ENCODE data around the gene SLC5A5. TPM values are rescaled to one million over a fixed set of nuclear protein-coding genes. Genes with fewer than 3 reads are reported as not detected.

SLC5A5 gene
- total RNA-seq, 1 donor from 2014 or later = not detected

- H3K4me3 ChIP-seq (ENCODE audit: low read length in 3 of 3) = no peak overlapping the region
- no peak overlapping the region for H3K27ac ChIP-seq (ENCODE audit: low read depth, low read length)
- H3K9me3 ChIP-seq (ENCODE audit: control insufficient read depth in 3 of 3, low read length in 3 of 3) = no peaks in the 10 kb centered on the region
- H3K36me3 ChIP-seq (ENCODE audit: control insufficient read depth in 3 of 3, insufficient read depth in 3 of 3, low read length in 3 of 3) = peaks cover 0 to 2% (median 0%) of the 10 kb centered on the region in 3 donors
- peaks cover 39 to 49% (median 44%) of the 10 kb centered on the region in 3 donors for H3K27me3 ChIP-seq (ENCODE audit: control insufficient read depth in 3 of 3, insufficient read depth in 3 of 3, low read length in 3 of 3)
- no peak overlapping the region for H3K9ac ChIP-seq (ENCODE audit: low read depth in 1 of 3, low read length in 3 of 3)
- H3K4me1 ChIP-seq (ENCODE audit: control insufficient read depth in 3 of 3, insufficient read depth in 3 of 3, low read length in 3 of 3) = peaks cover 0 to 2% (median 0%) of the 10 kb centered on the region in 3 donors
Measured at GRCh38 chr19:17835182-17836006, 36.4 kb upstream of the SLC5A5 start.

GRCh38 chr19:17836530-17836929 is 35.2 kb upstream of the SLC5A5 start:
- Histone ChIP-seq H3K4me3 (ENCODE audit: low read length in 3 of 3) (no peak overlapping the region), H3K27me3 (ENCODE audit: control insufficient read depth in 3 of 3, insufficient read depth in 3 of 3, low read length in 3 of 3) (peaks cover 43 to 50% (median 45%) of the 10 kb centered on the region in 3 donors), H3K27ac (ENCODE audit: low read depth, low read length) (no peak overlapping the region), H3K36me3 (ENCODE audit: control insufficient read depth in 3 of 3, insufficient read depth in 3 of 3, low read length in 3 of 3) (peaks cover 0 to 2% (median 0%) of the 10 kb centered on the region in 3 donors), H3K4me1 (ENCODE audit: control insufficient read depth in 3 of 3, insufficient read depth in 3 of 3, low read length in 3 of 3) (no peaks in the 10 kb centered on the region), H3K9me3 (ENCODE audit: control insufficient read depth in 3 of 3, low read length in 3 of 3) (no peaks in the 10 kb centered on the region), H3K9ac (ENCODE audit: low read depth in 1 of 3, low read length in 3 of 3) (no peak overlapping the region)

DNA sequence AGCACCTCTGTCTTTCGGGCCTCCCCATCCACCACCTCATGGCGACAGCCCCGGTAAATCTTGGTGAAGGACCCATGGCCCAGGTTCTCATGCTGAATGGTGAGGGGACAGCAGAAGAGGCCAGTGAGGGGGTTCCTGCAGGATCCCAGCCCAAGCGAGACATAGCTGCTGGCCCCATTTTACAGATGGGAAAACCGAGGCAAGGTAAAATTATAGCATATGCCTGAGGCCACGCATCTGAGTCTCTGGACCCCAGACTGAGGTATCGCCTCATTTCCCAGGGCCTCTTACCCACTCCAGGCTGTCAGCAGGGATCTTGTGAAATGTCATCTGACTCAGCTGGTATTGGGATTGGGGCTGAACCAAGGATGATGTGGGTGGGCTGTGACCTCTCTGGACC is 33.8 kb upstream of the SLC5A5 start:
- Histone ChIP-seq H3K27ac (ENCODE audit: low read depth, low read length) (no peak overlapping the region), H3K27me3 (ENCODE audit: control insufficient read depth in 3 of 3, insufficient read depth in 3 of 3, low read length in 3 of 3) (peaks cover 37 to 49% (median 46%) of the 10 kb centered on the region in 3 donors), H3K9ac (ENCODE audit: low read depth in 1 of 3, low read length in 3 of 3) (no peak overlapping the region), H3K4me3 (ENCODE audit: low read length in 3 of 3) (no peak overlapping the region), H3K4me1 (ENCODE audit: control insufficient read depth in 3 of 3, insufficient read depth in 3 of 3, low read length in 3 of 3) (no peaks in the 10 kb centered on the region), H3K36me3 (ENCODE audit: control insufficient read depth in 3 of 3, insufficient read depth in 3 of 3, low read length in 3 of 3) (peaks cover 0 to under 1% (median 0%) of the 10 kb centered on the region in 3 donors), H3K9me3 (ENCODE audit: control insufficient read depth in 3 of 3, low read length in 3 of 3) (no peaks in the 10 kb centered on the region)

- H3K4me1 ChIP-seq (ENCODE audit: control insufficient read depth in 3 of 3, insufficient read depth in 3 of 3, low read length in 3 of 3) = no peaks in the 10 kb centered on the region
- peaks cover 38 to 60% (median 56%) of the 10 kb centered on the region in 3 donors for H3K27me3 ChIP-seq (ENCODE audit: control insufficient read depth in 3 of 3, insufficient read depth in 3 of 3, low read length in 3 of 3)
- H3K36me3 ChIP-seq (ENCODE audit: control insufficient read depth in 3 of 3, insufficient read depth in 3 of 3, low read length in 3 of 3) = no peaks in the 10 kb centered on the region
Measured at GRCh38 chr19:17840019-17840418, 31.7 kb upstream of the SLC5A5 start.

DNA sequence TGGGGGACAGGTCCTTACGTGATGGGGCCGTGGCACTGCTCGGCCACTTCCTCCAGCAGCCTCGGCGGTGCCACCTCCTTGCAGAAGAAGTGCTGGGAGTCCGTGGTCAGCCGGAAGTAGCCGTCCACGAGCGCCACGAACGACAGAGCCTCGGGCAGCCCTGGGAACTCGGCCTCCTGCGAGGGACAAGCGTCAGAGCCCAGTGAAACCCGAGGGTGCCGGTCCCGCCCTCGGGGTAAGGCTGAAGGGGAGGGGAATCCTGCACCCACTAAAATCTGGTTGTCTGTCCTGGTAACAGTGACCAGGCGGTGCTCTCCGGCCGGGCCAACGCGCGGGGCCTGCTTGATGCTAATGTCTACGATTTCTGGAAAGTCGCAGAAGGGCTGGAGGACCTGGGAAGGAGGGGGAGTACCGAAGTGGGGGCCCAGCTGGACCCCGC is 30.4 kb upstream of the SLC5A5 start:
- no peak overlapping the region for H3K4me3 ChIP-seq (ENCODE audit: low read length in 3 of 3)
- peaks cover 30 to 57% (median 48%) of the 10 kb centered on the region in 3 donors for H3K27me3 ChIP-seq (ENCODE audit: control insufficient read depth in 3 of 3, insufficient read depth in 3 of 3, low read length in 3 of 3)

More at GRCh38 chr19:17840019-17840418, 31.7 kb upstream of the SLC5A5 start:
- Histone ChIP-seq H3K27ac (ENCODE audit: low read depth, low read length) (no peak overlapping the region), H3K9ac (ENCODE audit: low read depth in 1 of 3, low read length in 3 of 3) (no peak overlapping the region), H3K4me3 (ENCODE audit: low read length in 3 of 3) (no peak overlapping the region), H3K9me3 (ENCODE audit: control insufficient read depth in 3 of 3, low read length in 3 of 3) (no peaks in the 10 kb centered on the region)

GRCh38 chr19:17841810-17842662 is 29.7 kb upstream of the SLC5A5 start:
- Histone ChIP-seq H3K9ac (ENCODE audit: low read depth in 1 of 3, low read length in 3 of 3) (no peak overlapping the region), H3K27ac (ENCODE audit: low read depth, low read length) (no peak overlapping the region), H3K4me3 (ENCODE audit: low read length in 3 of 3) (no peak overlapping the region), H3K27me3 (ENCODE audit: control insufficient read depth in 3 of 3, insufficient read depth in 3 of 3, low read length in 3 of 3) (peaks cover 30 to 59% (median 45%) of the 10 kb centered on the region in 3 donors), H3K36me3 (ENCODE audit: control insufficient read depth in 3 of 3, insufficient read depth in 3 of 3, low read length in 3 of 3) (no peaks in the 10 kb centered on the region), H3K9me3 (ENCODE audit: control insufficient read depth in 3 of 3, low read length in 3 of 3) (no peaks in the 10 kb centered on the region), H3K4me1 (ENCODE audit: control insufficient read depth in 3 of 3, insufficient read depth in 3 of 3, low read length in 3 of 3) (no peaks in the 10 kb centered on the region)

More for the DNA sequence above, 30.4 kb upstream of the SLC5A5 start:
- H3K27ac ChIP-seq (ENCODE audit: low read depth, low read length) = no peak overlapping the region
- no peaks in the 10 kb centered on the region for H3K4me1 ChIP-seq (ENCODE audit: control insufficient read depth in 3 of 3, insufficient read depth in 3 of 3, low read length in 3 of 3)
- H3K9ac ChIP-seq (ENCODE audit: low read depth in 1 of 3, low read length in 3 of 3) = no peak overlapping the region
- H3K36me3 ChIP-seq (ENCODE audit: control insufficient read depth in 3 of 3, insufficient read depth in 3 of 3, low read length in 3 of 3) = no peaks in the 10 kb centered on the region
- H3K9me3 ChIP-seq (ENCODE audit: control insufficient read depth in 3 of 3, low read length in 3 of 3) = no peaks in the 10 kb centered on the region

GRCh38 chr19:17842663-17843291 is 29.0 kb upstream of the SLC5A5 start:
- H3K9me3 ChIP-seq (ENCODE audit: control insufficient read depth in 3 of 3, low read length in 3 of 3) = no peaks in the 10 kb centered on the region
- H3K27me3 ChIP-seq (ENCODE audit: control insufficient read depth in 3 of 3, insufficient read depth in 3 of 3, low read length in 3 of 3) = peaks cover 30 to 59% (median 45%) of the 10 kb centered on the region in 3 donors
- no peak overlapping the region for H3K4me3 ChIP-seq (ENCODE audit: low read length in 3 of 3)
- no peak overlapping the region for H3K9ac ChIP-seq (ENCODE audit: low read depth in 1 of 3, low read length in 3 of 3)
- no peak overlapping the region for H3K27ac ChIP-seq (ENCODE audit: low read depth, low read length)
- H3K36me3 ChIP-seq (ENCODE audit: control insufficient read depth in 3 of 3, insufficient read depth in 3 of 3, low read length in 3 of 3) = no peaks in the 10 kb centered on the region
- H3K4me1 ChIP-seq (ENCODE audit: control insufficient read depth in 3 of 3, insufficient read depth in 3 of 3, low read length in 3 of 3) = no peaks in the 10 kb centered on the region

DNA sequence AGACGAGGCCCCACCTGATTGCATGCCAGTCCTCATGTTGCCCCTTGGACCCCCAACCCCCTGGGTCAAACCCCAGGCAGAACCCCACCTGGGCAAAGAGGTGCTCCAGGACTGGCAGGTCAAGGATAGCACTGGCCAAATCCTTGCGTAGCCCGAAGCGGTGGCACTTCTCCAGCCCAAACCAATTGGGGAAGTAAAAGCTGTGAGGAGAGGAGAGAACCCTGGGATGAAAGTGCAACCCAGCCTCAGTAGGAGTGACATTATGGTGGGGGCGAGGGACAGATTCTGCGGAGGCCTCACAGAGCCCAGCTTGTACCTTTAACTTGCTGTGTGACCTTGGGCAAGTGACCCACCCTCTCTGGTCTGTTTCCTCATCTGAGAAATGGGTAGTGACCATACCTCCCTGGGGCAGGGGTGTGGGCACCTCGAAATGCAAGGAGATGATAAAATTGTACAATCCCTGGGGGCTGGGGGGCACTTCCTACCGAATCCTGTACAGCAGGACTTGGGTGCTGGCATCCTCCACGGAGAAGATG is 28.4 kb upstream of the SLC5A5 start:
- Histone ChIP-seq H3K4me1 (ENCODE audit: control insufficient read depth in 3 of 3, insufficient read depth in 3 of 3, low read length in 3 of 3) (peaks cover 0 to 3% (median 0%) of the 10 kb centered on the region in 3 donors), H3K9me3 (ENCODE audit: control insufficient read depth in 3 of 3, low read length in 3 of 3) (no peaks in the 10 kb centered on the region), H3K9ac (ENCODE audit: low read depth in 1 of 3, low read length in 3 of 3) (no peak overlapping the region), H3K27ac (ENCODE audit: low read depth, low read length) (no peak overlapping the region), H3K36me3 (ENCODE audit: control insufficient read depth in 3 of 3, insufficient read depth in 3 of 3, low read length in 3 of 3) (no peaks in the 10 kb centered on the region), H3K27me3 (ENCODE audit: control insufficient read depth in 3 of 3, insufficient read depth in 3 of 3, low read length in 3 of 3) (peaks cover 30 to 60% (median 45%) of the 10 kb centered on the region in 3 donors), H3K4me3 (ENCODE audit: low read length in 3 of 3) (no peak overlapping the region)

GRCh38 chr19:17843908-17844490 is 27.7 kb upstream of the SLC5A5 start:
- H3K4me3 ChIP-seq (ENCODE audit: low read length in 3 of 3) = no peak overlapping the region
- H3K9ac ChIP-seq (ENCODE audit: low read depth in 1 of 3, low read length in 3 of 3) = no peak overlapping the region
- no peak overlapping the region for H3K27ac ChIP-seq (ENCODE audit: low read depth, low read length)
- H3K27me3 ChIP-seq (ENCODE audit: control insufficient read depth in 3 of 3, insufficient read depth in 3 of 3, low read length in 3 of 3) = peaks cover 30 to 62% (median 44%) of the 10 kb centered on the region in 3 donors
- no peaks in the 10 kb centered on the region for H3K9me3 ChIP-seq (ENCODE audit: control insufficient read depth in 3 of 3, low read length in 3 of 3)
- peaks cover 0 to 3% (median 0%) of the 10 kb centered on the region in 3 donors for H3K4me1 ChIP-seq (ENCODE audit: control insufficient read depth in 3 of 3, insufficient read depth in 3 of 3, low read length in 3 of 3)
- no peaks in the 10 kb centered on the region for H3K36me3 ChIP-seq (ENCODE audit: control insufficient read depth in 3 of 3, insufficient read depth in 3 of 3, low read length in 3 of 3)
